Neural progenitor cell (in vitro differentiated cells): ENCODE data around the gene RWDD3. TPM values are rescaled to one million over a fixed set of nuclear protein-coding genes. Genes with fewer than 3 reads are reported as not detected.

Source experiments
- DNase-seq: peaks from one replicate; pipeline ENCODE4 v3.0.0-alpha.2; 2016; ENCODE audit warnings: low spot score
- H2AFZ ChIP-seq: fragments of 200-600 bp; sonication (generic); replicated peaks from 2 replicates; pipeline ENCODE4 v1.6.1; 2016; ENCODE audit warnings: antibody characterized with exemption
- H3F3A ChIP-seq: fragments of 200-600 bp; sonication (generic); 2 replicates; pipeline ENCODE4 v1.6.1; 2016; ENCODE audit warnings: antibody characterized with exemption, low read depth
- H3K27ac ChIP-seq: fragments of 200-600 bp; sonication (generic); 2 replicates; pipeline ENCODE4 v1.5.1; 2016; ENCODE audit warnings: mild to moderate bottlenecking
- H3K27me3 ChIP-seq: fragments of 200-600 bp; sonication (generic); 2 replicates; pipeline ENCODE4 v1.6.1; 2016; ENCODE audit warnings: mild to moderate bottlenecking, moderate library complexity
- H3K36me3 ChIP-seq: fragments of 200-600 bp; sonication (generic); 2 replicates; pipeline ENCODE4 v1.5.1; 2016
- H3K4me1 ChIP-seq: fragments of 200-600 bp; sonication (generic); 2 replicates; pipeline ENCODE4 v1.6.1; 2016; ENCODE audit warnings: mixed run types
- H3K4me2 ChIP-seq: fragments of 200-600 bp; sonication (generic); 2 replicates; pipeline ENCODE4 v1.6.1; 2016
- H3K4me3 ChIP-seq: fragments of 200-600 bp; sonication (generic); 2 replicates; pipeline ENCODE4 v1.5.1; 2016
- H3K79me2 ChIP-seq: fragments of 200-600 bp; sonication (generic); 2 replicates; pipeline ENCODE4 v1.6.1; 2016; ENCODE audit warnings: low read depth
- H3K9ac ChIP-seq: fragments of 200-600 bp; sonication (generic); 2 replicates; pipeline ENCODE4 v1.6.1; 2016
- H3K9me3 ChIP-seq: fragments of 200-600 bp; sonication (generic); 2 replicates; pipeline ENCODE4 v1.5.1; 2016; ENCODE audit warnings: low read depth
- H4K20me1 ChIP-seq: fragments of 200-600 bp; sonication (generic); 2 replicates; pipeline ENCODE4 v1.6.1; 2016; ENCODE audit warnings: low read depth
- H3K27ac Mint-ChIP-seq: 3 replicates; pipeline ENCODE4 v1.8.0; 2021; ENCODE audit warnings: mixed read lengths
- H3K27me3 Mint-ChIP-seq: 2 replicates; pipeline ENCODE4 v1.8.0; 2022; ENCODE audit warnings: low read depth, mild to moderate bottlenecking, inconsistent platforms, moderate library complexity, mixed read lengths; ENCODE audit not compliant: insufficient read depth
- H3K36me3 Mint-ChIP-seq: 3 replicates; pipeline ENCODE4 v1.8.0; 2021; ENCODE audit warnings: mixed read lengths
- H3K4me1 Mint-ChIP-seq: 3 replicates; pipeline ENCODE4 v1.8.0; 2021; ENCODE audit warnings: mixed read lengths
- H3K4me3 Mint-ChIP-seq: 3 replicates; pipeline ENCODE4 v1.8.0; 2021; ENCODE audit warnings: mild to moderate bottlenecking, moderate library complexity, mixed read lengths
- H3K9me3 Mint-ChIP-seq: 3 replicates; pipeline ENCODE4 v1.8.0; 2020; ENCODE audit warnings: mixed read lengths
- EZH2 ChIP-seq: fragments of 200-600 bp; sonication (generic); IDR thresholded peaks from 2 replicates; pipeline ENCODE4 v1.6.1; 2017; ENCODE audit warnings: antibody characterized with exemption, mild to moderate bottlenecking, moderate library complexity
- EZH2phosphoT487 ChIP-seq: fragments of 200-600 bp; sonication (generic); IDR thresholded peaks from 2 replicates; pipeline ENCODE4 v1.6.1; 2017; ENCODE audit warnings: antibody characterized with exemption
- total RNA-seq: library from RNA; depleted of rRNA; stranded (reverse); fragments of >200 nt; gene quantifications from 2 replicates; pipeline ENCODE4 v1.2.3, GENCODE V29; 2015; ENCODE audit warnings: low replicate concordance
- TF ChIP-seq, protein P1 (sequence below): fragments of 200-600 bp; sonication (generic); IDR thresholded peaks from 2 replicates; pipeline ENCODE4 v1.5.1; 2017; ENCODE audit warnings: antibody characterized with exemption, mild to moderate bottlenecking

RWDD3 gene
- total RNA-seq, 1 donor from 2014 or later = 32.2 TPM

DNA sequence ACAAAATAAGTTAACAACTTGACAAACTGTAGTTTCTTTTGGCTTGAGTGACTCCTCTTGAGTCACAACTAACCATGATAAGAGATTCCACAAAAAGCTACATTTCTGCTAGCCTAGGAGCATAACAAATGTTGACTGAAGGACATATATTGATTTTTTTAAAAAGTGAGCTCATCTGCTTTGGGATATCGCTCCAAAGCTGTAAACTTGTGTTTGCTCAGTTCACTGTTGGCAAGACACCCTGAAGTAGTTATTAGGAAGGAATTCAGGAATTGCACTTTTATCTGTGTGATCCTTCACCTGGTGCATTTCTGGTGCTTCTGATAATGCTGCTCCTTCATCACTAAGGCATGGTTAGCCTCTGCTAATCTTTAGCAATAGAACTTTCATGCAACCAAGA, 23.7 kb downstream of the RWDD3 start:
- Mint-ChIP-seq H3K36me3 (peaks cover 9% of the 10 kb centered on the region), H3K27ac (no peak overlapping the region), H3K27me3 (no peaks in the 10 kb centered on the region), H3K4me3 (no peak overlapping the region), H3K9me3 (peaks cover 2% of the 10 kb centered on the region), H3K4me1 (no peaks in the 10 kb centered on the region)
- no peaks in the 10 kb centered on the region for H3K9me3 ChIP-seq
- no peak overlapping the region for H3K4me3 ChIP-seq
- no peaks in the 10 kb centered on the region for H3K4me1 ChIP-seq
- no peak for DNase-seq
- no peak overlapping the region for H3K4me2 ChIP-seq
- TF ChIP-seq EZH2phosphoT487 (no peak), EZH2 (no peak)
- TF ChIP-seq, protein P1, sequence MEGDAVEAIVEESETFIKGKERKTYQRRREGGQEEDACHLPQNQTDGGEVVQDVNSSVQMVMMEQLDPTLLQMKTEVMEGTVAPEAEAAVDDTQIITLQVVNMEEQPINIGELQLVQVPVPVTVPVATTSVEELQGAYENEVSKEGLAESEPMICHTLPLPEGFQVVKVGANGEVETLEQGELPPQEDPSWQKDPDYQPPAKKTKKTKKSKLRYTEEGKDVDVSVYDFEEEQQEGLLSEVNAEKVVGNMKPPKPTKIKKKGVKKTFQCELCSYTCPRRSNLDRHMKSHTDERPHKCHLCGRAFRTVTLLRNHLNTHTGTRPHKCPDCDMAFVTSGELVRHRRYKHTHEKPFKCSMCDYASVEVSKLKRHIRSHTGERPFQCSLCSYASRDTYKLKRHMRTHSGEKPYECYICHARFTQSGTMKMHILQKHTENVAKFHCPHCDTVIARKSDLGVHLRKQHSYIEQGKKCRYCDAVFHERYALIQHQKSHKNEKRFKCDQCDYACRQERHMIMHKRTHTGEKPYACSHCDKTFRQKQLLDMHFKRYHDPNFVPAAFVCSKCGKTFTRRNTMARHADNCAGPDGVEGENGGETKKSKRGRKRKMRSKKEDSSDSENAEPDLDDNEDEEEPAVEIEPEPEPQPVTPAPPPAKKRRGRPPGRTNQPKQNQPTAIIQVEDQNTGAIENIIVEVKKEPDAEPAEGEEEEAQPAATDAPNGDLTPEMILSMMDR = no peak
- no peaks in the 10 kb centered on the region for H4K20me1 ChIP-seq
- H3K27me3 ChIP-seq = no peaks in the 10 kb centered on the region
- no peaks in the 10 kb centered on the region for H3F3A ChIP-seq
- no peak overlapping the region for H3K27ac ChIP-seq
- H2AFZ ChIP-seq = no peak overlapping the region
- H3K36me3 ChIP-seq = no peaks in the 10 kb centered on the region
- no peak overlapping the region for H3K9ac ChIP-seq
- H3K79me2 ChIP-seq = no peaks in the 10 kb centered on the region

DNA sequence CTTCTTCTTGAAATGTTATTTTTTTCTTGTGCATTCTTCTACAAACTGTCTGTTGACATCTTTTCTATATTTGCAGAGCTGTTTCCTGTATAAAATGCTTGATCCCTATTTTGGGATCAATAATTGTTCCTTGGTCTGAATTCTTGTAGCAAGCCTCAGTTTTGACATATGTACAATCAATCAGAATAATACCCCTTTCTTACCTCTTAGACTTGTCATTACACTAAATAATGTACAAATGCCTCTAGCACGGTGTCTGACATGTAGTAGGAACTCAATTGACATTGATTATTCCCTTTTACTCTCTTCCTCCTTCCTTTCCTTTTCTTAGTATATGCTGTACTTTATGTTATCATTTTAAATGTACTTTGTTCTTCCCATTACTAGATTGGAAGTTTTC, 25.2 kb downstream of the RWDD3 start:
- H3K36me3 Mint-ChIP-seq = no peaks in the 10 kb centered on the region

DNA sequence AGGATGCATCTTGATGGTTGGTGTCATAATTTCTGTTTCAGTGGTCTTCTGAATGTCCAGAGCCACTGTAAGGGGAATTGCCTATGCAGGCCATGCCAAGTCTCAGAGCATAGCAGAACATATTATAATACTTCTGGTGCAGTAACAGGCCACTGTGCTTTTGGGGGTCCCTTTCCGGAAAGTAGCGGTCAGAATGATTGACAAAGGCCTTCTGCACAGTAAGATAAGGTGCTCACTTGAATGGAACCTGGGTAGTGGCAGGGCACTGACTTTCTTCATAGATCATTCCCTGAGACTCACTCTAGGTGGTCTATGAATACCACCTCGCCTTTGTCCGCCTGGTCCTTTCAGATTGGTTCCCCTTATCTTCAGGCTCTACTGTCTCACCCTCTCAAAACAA, 28.9 kb downstream of the RWDD3 start:
- Mint-ChIP-seq H3K36me3 (no peaks in the 10 kb centered on the region), H3K27me3 (no peaks in the 10 kb centered on the region), H3K9me3 (no peaks in the 10 kb centered on the region), H3K4me3 (no peak overlapping the region), H3K27ac (no peak overlapping the region), H3K4me1 (no peaks in the 10 kb centered on the region)
- DNase-seq = no peak
- Histone ChIP-seq H3K27ac (no peak overlapping the region), H2AFZ (no peak overlapping the region), H3K4me3 (no peak overlapping the region), H3K79me2 (no peaks in the 10 kb centered on the region), H3K9me3 (no peaks in the 10 kb centered on the region), H3K9ac (no peak overlapping the region), H3F3A (no peaks in the 10 kb centered on the region), H4K20me1 (no peaks in the 10 kb centered on the region), H3K36me3 (no peaks in the 10 kb centered on the region), H3K27me3 (no peaks in the 10 kb centered on the region), H3K4me2 (no peak overlapping the region), H3K4me1 (no peaks in the 10 kb centered on the region)
- TF ChIP-seq, protein P1 = no peak
- TF ChIP-seq EZH2 = no peak
- TF ChIP-seq EZH2phosphoT487 = no peak

More for the DNA sequence above, 25.2 kb downstream of the RWDD3 start:
- H2AFZ ChIP-seq = no peak overlapping the region
- no peak overlapping the region for H3K4me2 ChIP-seq
- no peak for DNase-seq
- no peaks in the 10 kb centered on the region for H4K20me1 ChIP-seq
- H3K9me3 ChIP-seq = no peaks in the 10 kb centered on the region
- no peak overlapping the region for H3K27ac ChIP-seq
- no peaks in the 10 kb centered on the region for H3K79me2 ChIP-seq
- no peaks in the 10 kb centered on the region for H3K4me1 Mint-ChIP-seq
- H3K4me1 ChIP-seq = no peaks in the 10 kb centered on the region
- H3K9ac ChIP-seq = no peak overlapping the region
- H3K4me3 Mint-ChIP-seq = no peak overlapping the region
- no peaks in the 10 kb centered on the region for H3K27me3 Mint-ChIP-seq
- no peak overlapping the region for H3K4me3 ChIP-seq
- H3K9me3 Mint-ChIP-seq = no peaks in the 10 kb centered on the region
- TF ChIP-seq, protein P1 = no peak
- TF ChIP-seq EZH2phosphoT487 = no peak
- TF ChIP-seq EZH2 = no peak
- no peak overlapping the region for H3K27ac Mint-ChIP-seq
- no peaks in the 10 kb centered on the region for H3K27me3 ChIP-seq
- no peaks in the 10 kb centered on the region for H3F3A ChIP-seq
- no peaks in the 10 kb centered on the region for H3K36me3 ChIP-seq
